ENCODE results near the gene ELMO1. TPM values are rescaled to one million over a fixed set of nuclear protein-coding genes. Genes with fewer than 3 reads are reported as not detected.

ELMO1 gene
- total RNA-seq, 1 donor from 2014 or later = 53.8 TPM

DNA sequence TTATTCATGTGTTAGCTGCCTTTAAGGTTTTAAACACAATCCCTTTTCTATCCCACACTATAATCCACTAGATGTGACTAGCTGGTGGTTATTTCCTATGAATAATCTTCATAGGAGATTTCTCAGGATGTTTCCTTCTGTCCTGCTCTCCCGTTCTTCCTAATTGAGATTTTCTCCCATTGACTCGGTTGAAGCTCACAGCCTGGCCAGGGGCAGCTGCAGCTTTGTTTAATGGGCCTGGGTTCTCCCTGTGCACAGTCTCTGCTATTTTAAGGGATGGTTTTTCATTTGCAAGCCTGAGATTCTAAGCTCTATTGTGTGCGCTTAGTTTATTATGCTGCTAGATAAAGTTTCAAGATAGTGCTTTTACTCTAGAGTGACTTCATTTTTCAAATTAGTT is 441.0 kb downstream of the ELMO1 start:
- no peaks in the 10 kb centered on the region for H3K9me3 ChIP-seq
- TF ChIP-seq, protein P1, sequence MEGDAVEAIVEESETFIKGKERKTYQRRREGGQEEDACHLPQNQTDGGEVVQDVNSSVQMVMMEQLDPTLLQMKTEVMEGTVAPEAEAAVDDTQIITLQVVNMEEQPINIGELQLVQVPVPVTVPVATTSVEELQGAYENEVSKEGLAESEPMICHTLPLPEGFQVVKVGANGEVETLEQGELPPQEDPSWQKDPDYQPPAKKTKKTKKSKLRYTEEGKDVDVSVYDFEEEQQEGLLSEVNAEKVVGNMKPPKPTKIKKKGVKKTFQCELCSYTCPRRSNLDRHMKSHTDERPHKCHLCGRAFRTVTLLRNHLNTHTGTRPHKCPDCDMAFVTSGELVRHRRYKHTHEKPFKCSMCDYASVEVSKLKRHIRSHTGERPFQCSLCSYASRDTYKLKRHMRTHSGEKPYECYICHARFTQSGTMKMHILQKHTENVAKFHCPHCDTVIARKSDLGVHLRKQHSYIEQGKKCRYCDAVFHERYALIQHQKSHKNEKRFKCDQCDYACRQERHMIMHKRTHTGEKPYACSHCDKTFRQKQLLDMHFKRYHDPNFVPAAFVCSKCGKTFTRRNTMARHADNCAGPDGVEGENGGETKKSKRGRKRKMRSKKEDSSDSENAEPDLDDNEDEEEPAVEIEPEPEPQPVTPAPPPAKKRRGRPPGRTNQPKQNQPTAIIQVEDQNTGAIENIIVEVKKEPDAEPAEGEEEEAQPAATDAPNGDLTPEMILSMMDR (IDR thresholded peaks at IDR 0.05) = no peak
- H3K4me3 ChIP-seq = no peak overlapping the region
- peaks cover 14% of the 10 kb centered on the region for H3K36me3 ChIP-seq
- no peak for ATAC-seq
- no peak overlapping the region for H3K27ac ChIP-seq
- intact Hi-C loops (cut with DNase I) = no loop called here
- H3K27me3 ChIP-seq = no peaks in the 10 kb centered on the region
- no peak for DNase-seq
- H3K4me1 ChIP-seq = peaks cover 4% of the 10 kb centered on the region

- Histone ChIP-seq H3K4me1 (peaks cover 4% of the 10 kb centered on the region), H3K36me3 (peaks cover 11% of the 10 kb centered on the region), H3K27ac (no peak overlapping the region), H3K9me3 (no peaks in the 10 kb centered on the region), H3K27me3 (no peaks in the 10 kb centered on the region), H3K4me3 (no peak overlapping the region)
- ATAC-seq (no peak), DNase-seq (no peak)
- TF ChIP-seq, protein P1 (IDR thresholded peaks at IDR 0.05) = no peak
- intact Hi-C loops (cut with DNase I) = no loop called here
Measured at GRCh38 chr7:37007268-37007667, 441.4 kb downstream of the ELMO1 start.

GRCh38 chr7:37006764-37007163 is 441.9 kb downstream of the ELMO1 start:
- no peaks in the 10 kb centered on the region for H3K9me3 ChIP-seq
- DNase-seq = no peak
- no peak overlapping the region for H3K4me3 ChIP-seq
- TF ChIP-seq, protein P1 (IDR thresholded peaks at IDR 0.05) = no peak
- no peak overlapping the region for H3K27ac ChIP-seq
- intact Hi-C loops (cut with DNase I) = no loop called here
- H3K4me1 ChIP-seq = peaks cover 4% of the 10 kb centered on the region
- no peak for ATAC-seq
- peaks cover 11% of the 10 kb centered on the region for H3K36me3 ChIP-seq
- no peaks in the 10 kb centered on the region for H3K27me3 ChIP-seq

- Histone ChIP-seq H3K4me1 (no peaks in the 10 kb centered on the region), H3K27me3 (no peaks in the 10 kb centered on the region), H3K4me3 (no peak overlapping the region), H3K27ac (no peak overlapping the region), H3K9me3 (no peaks in the 10 kb centered on the region), H3K36me3 (no peaks in the 10 kb centered on the region)
- DNase-seq (no peak), ATAC-seq (no peak)
- intact Hi-C loops (cut with DNase I) = no loop called here
- TF ChIP-seq, protein P1 (IDR thresholded peaks at IDR 0.05) = no peak
Measured at GRCh38 chr7:37000511-37000910, 448.2 kb downstream of the ELMO1 start.

DNA sequence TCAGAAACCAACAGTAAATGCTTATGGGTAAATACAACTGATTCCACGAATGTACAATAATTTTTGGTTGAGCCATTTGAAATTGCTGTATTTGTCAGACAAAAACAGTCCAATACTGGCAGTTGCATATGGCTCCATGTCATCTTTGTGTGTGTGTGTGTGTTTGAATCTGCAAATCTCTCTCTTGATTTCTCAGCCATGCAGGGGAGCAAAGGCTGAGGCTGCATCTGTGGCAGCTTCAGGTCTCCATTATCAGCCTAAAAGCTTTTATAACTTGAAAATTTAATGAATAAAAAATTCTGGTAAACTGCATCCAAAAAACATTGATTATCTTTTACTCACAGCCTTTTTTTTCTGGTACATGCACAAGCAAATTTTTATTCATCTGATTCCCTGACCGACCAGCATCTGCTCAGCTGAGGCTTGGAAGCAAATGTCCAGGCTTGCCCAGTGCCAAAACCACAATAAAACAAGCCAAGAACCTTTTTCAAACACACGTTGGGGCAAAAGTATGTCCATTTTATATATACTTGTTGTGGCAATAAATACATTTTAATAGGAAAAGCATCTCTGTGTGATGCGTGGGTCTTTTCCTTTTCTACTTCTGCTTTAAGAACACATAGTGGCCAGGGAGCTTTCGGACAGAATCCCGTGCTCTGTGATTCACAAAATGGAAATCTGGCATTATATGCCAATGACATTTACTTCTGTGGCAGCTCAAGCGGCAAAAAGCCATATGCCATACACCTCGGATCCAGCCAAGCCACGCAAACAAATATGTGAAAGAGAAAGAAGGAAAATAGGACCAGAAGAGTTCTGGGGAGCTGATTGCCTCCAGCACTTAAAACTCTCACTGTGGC is 448.8 kb downstream of the ELMO1 start:
- H3K36me3 ChIP-seq = no peaks in the 10 kb centered on the region
- no peak overlapping the region for H3K4me3 ChIP-seq
- no peaks in the 10 kb centered on the region for H3K27me3 ChIP-seq
- no peaks in the 10 kb centered on the region for H3K9me3 ChIP-seq
- H3K27ac ChIP-seq = no peak overlapping the region
- TF ChIP-seq, protein P1 (IDR thresholded peaks at IDR 0.05) = no peak
- no peak for ATAC-seq
- intact Hi-C loops (cut with DNase I) = no loop called here
- no peaks in the 10 kb centered on the region for H3K4me1 ChIP-seq
- DNase-seq = no peak
